Measurements from ENCODE around the gene STIL.
"Not testable (repeated sequence)": the region's sequence is repeated elsewhere in the genome, so short reads cannot be mapped to it uniquely, and the experiment has no call there.

Gene STIL

GRCh38 chr1:47216278-47217059 lies 97.5 kb downstream of the STIL start:
- DNase-seq, result no peak

GRCh38 chr1:47215713-47216112 lies 98.2 kb downstream of the STIL start:
- no peak for DNase-seq

DNA sequence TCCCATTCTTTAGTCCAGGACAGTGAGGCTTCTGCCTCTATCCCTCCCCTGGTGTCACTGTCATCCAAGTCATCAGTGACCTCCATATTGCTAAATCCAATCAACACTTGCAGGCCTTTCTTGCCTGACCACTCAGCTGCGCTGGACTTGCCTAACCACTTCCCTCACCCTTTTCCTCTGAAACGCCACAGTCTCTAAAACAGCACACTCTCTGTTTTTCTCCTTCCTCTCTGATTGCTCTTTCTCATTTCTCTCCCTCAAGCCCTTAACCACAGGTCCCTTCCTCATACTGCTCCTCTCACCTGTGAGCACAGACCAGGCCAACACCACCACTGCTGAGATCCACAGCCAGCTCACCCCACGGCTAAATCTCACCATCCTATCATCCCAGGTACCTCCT lies 99.4 kb downstream of the STIL start:
- no peak for DNase-seq

DNA sequence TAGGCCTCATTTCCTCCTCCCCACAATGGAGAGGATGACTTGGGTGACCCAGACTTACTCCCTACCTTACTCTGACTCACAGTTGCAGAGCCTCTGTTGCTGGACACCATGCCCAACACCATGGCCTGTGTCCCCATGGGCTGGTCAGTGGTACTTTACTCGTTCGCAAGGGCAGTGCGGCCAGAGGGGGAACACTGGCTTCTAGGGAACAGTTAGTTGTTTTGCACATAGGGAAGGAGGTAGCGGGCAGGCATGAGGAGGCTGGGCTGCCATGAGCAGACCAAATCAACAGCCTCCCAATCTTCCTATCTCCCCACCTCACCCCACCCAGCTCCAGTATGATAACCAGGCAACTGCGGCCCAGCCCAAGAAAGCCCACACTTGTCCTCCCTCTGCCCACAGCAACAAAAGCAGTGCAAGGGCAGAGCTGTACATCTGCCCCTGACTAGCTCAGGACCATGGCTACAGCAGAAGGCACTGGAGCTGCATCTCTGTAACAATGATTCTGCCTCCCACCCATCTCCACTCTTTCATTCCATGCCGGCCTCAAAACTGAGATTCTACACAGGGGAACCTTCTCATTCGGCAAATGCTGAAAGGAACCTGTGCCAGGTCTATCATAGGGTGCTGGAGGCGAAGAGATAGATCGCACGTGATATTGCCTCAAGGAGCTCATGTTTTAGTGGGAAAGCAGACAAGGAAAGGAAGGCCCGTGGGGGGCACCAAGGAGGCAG lies 100.5 kb downstream of the STIL start:
- DNase-seq, result no peak

DNA sequence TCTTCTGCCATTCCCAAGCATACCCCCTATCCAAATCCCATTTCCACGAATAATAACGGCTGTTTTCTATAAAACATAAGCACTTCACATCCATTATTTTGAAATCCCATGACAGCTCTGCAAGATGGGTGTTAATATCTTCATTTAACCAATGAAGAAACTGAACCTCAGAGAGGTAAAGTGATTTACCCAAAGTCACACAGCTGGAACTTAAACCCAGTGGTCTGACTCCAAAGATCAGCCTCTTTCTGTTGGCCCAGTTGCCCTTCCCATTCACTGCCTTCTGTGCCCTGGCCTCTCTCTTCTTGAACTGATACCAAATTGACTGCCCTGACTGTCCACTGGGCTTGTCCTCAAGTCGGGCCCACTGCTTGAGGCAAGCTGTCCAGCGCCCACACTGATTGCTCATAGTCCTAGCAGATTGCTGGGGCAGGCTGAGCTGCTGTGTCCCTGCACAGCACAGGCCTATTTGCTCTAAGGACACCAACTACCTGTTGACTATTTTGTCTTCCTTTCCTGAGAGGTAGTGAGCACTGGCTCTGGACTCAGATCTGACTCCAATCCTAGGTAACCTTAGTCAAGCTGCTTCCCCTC lies 101.2 kb downstream of the STIL start:
- no peak for DNase-seq

- no peak for DNase-seq
Observed at GRCh38 chr1:47211796-47212269, 102.1 kb downstream of the STIL start.

- DNase-seq, result no peak
Observed at GRCh38 chr1:47210666-47211065, 103.3 kb downstream of the STIL start.

DNA sequence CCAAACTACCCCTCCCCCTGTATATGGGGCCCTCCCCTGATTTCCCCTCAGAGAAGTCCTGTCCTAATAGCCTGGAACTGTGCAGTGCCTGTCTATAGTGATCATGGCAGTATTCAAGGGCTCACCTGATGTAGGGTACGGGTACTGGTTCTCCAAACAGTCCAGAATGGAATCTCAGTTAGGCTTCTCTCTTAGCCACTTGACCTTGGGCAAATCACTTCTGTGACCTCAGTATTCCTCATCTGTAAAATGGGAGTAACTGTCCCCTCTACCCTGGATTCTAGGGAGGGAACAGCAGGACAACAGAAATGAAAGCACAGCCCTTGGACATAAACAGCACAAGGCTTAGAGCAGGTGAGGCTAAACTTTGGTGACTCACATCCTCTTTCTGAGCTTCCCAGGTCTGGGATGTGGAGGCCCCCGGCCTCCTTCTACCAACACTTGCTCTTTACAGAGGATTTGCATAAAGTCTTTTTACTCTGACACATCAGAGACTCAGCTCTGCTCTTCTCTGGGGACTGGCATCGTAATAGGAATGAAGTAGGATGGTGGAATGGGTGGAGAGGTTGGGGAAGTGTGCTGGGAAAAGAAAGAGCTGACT lies 104.1 kb downstream of the STIL start:
- DNase-seq, result no peak

DNA sequence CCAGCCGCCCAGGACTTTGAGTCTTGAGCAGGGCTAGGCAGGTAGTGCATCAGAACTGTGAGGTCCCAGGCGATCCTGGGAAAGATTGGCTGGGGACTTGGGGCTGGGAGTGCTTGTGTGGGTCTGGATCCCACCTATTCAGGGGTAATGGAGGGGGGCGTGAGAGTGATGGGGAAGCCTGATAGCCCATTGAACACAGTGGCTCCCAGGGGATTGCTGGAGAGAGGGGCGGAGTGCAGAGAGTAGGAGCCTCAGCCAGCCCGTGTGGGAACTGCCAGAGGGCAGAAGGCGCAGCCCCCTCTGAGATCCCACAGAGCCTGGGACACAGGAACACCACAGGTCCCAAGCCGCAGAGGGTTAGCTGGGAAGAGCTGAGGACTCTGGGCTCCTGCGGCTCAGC lies 104.9 kb downstream of the STIL start:
- DNase-seq, result no peak

GRCh38 chr1:47208374-47208850 lies 105.5 kb downstream of the STIL start:
- DNase-seq, result no peak

GRCh38 chr1:47207803-47208373 lies 106.1 kb downstream of the STIL start:
- DNase-seq, result no peak

DNA sequence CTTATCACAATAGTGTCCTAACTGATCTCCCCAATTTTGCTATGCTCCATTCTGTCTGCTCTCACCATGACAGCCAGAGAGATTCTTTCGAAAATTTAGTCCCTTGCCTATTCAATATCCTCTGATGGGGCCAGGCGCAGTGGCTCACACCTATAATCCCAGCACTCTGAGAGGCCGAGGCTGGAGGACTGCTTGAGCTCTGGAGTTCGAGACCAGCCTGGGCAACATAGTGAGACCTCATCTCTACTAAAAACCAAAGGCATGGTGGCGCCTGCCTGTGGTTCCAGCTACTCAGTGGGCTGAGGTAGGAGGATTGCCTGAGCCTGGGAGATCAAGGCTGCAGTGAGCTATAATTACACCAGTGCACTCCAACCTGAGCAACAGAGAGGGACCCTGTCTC lies 108.0 kb downstream of the STIL start:
- DNase-seq, result no peak

DNA sequence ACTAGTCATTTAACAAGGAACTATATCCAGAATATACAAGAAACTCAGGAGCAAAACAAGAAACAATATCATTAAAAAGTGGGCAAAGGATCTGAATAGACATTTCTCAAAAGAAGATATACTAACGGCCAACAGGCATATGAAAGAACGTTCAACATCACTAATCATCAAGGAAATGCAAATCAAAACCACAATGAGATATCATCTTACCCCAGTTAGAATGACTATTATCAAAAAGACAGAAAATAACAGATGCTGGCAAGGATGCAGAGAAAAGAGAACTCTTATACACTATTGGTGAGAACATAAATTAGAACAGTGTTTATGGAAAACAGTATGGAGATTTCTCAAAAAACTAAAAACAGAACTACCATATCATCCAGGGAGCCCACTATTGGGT lies 110.4 kb downstream of the STIL start:
- not testable (repeated sequence) for DNase-seq

GRCh38 chr1:47201179-47201578 lies 112.8 kb downstream of the STIL start:
- DNase-seq, result no peak
